Astrocyte (in vitro differentiated cells and primary cell): Measurements from ENCODE around the gene HAL.
"Not testable (repeated sequence)": the region's sequence is repeated elsewhere in the genome, so short reads cannot be mapped to it uniquely, and the experiment has no call there.

Source experiments
- EZH2 ChIP-seq: IDR thresholded peaks from 2 replicates; pipeline ENCODE4 v1.6.1; 2012; ENCODE audit warnings: mild to moderate bottlenecking, low read length, inconsistent platforms; ENCODE audit not compliant: insufficient read depth
- TF ChIP-seq, protein P1 (sequence below): IDR thresholded peaks from 2 replicates; pipeline ENCODE4 v1.5.1; 2011; ENCODE audit warnings: low read depth, mild to moderate bottlenecking, inconsistent platforms, low read length, moderate library complexity; ENCODE audit not compliant: insufficient read depth

GRCh38 chr12:95969116-95969515, 27.0 kb downstream of the HAL start:
- TF ChIP-seq, protein P1, sequence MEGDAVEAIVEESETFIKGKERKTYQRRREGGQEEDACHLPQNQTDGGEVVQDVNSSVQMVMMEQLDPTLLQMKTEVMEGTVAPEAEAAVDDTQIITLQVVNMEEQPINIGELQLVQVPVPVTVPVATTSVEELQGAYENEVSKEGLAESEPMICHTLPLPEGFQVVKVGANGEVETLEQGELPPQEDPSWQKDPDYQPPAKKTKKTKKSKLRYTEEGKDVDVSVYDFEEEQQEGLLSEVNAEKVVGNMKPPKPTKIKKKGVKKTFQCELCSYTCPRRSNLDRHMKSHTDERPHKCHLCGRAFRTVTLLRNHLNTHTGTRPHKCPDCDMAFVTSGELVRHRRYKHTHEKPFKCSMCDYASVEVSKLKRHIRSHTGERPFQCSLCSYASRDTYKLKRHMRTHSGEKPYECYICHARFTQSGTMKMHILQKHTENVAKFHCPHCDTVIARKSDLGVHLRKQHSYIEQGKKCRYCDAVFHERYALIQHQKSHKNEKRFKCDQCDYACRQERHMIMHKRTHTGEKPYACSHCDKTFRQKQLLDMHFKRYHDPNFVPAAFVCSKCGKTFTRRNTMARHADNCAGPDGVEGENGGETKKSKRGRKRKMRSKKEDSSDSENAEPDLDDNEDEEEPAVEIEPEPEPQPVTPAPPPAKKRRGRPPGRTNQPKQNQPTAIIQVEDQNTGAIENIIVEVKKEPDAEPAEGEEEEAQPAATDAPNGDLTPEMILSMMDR = not testable (repeated sequence)
- not testable (repeated sequence) for TF ChIP-seq EZH2
